ACC112 (cell line): ENCODE measurements around the gene GRIN2C.

Source experiments
- H2AFZ ChIP-seq: fragments of 200-600 bp; sonication (generic); one replicate; pipeline ENCODE4 v1.6.0; 2017; ENCODE audit warnings: antibody characterized with exemption, low read length; ENCODE audit not compliant: unreplicated experiment
- H3K27ac ChIP-seq: fragments of 200-600 bp; sonication (generic); 2 replicates; pipeline ENCODE4 v1.5.1; 2014; ENCODE audit warnings: low read depth, mild to moderate bottlenecking, antibody characterized with exemption, low read length, moderate library complexity
- H3K27me3 ChIP-seq: fragments of 200-600 bp; sonication (generic); 2 replicates; pipeline ENCODE4 v1.6.1; 2014; ENCODE audit warnings: mild to moderate bottlenecking, antibody characterized with exemption, low read length, moderate library complexity, mixed read lengths; ENCODE audit not compliant: insufficient read depth
- H3K36me3 ChIP-seq: fragments of 200-600 bp; sonication (generic); 2 replicates; pipeline ENCODE4 v1.6.1; 2016; ENCODE audit warnings: mild to moderate bottlenecking, antibody characterized with exemption, low read length, moderate library complexity, mixed read lengths; ENCODE audit not compliant: insufficient read depth
- H3K4me1 ChIP-seq: fragments of 200-600 bp; sonication (generic); one replicate; pipeline ENCODE4 v1.6.1; 2016; ENCODE audit warnings: low read length, mixed read lengths; ENCODE audit not compliant: insufficient read depth, unreplicated experiment, control insufficient read depth
- H3K4me3 ChIP-seq: fragments of 200-600 bp; sonication (generic); 2 replicates; pipeline ENCODE4 v1.5.1; 2014; ENCODE audit warnings: mild to moderate bottlenecking, low read depth, low read length
- H3K79me2 ChIP-seq: fragments of 200-600 bp; sonication (generic); one replicate; pipeline ENCODE4 v1.6.0; 2016; ENCODE audit warnings: low read length; ENCODE audit not compliant: control insufficient read depth, unreplicated experiment, insufficient read depth

Gene GRIN2C

GRCh38 chr17:74818291-74818938, 41.3 kb downstream of the GRIN2C start:
- H3K27ac ChIP-seq, result no peak overlapping the region
- H3K4me3 ChIP-seq, result no peak overlapping the region
- no peaks in the 10 kb centered on the region for H3K79me2 ChIP-seq
- H3K4me1 ChIP-seq, result no peaks in the 10 kb centered on the region
- no peaks in the 10 kb centered on the region for H3K36me3 ChIP-seq
- H2AFZ ChIP-seq, result no peak overlapping the region
- no peaks in the 10 kb centered on the region for H3K27me3 ChIP-seq

DNA sequence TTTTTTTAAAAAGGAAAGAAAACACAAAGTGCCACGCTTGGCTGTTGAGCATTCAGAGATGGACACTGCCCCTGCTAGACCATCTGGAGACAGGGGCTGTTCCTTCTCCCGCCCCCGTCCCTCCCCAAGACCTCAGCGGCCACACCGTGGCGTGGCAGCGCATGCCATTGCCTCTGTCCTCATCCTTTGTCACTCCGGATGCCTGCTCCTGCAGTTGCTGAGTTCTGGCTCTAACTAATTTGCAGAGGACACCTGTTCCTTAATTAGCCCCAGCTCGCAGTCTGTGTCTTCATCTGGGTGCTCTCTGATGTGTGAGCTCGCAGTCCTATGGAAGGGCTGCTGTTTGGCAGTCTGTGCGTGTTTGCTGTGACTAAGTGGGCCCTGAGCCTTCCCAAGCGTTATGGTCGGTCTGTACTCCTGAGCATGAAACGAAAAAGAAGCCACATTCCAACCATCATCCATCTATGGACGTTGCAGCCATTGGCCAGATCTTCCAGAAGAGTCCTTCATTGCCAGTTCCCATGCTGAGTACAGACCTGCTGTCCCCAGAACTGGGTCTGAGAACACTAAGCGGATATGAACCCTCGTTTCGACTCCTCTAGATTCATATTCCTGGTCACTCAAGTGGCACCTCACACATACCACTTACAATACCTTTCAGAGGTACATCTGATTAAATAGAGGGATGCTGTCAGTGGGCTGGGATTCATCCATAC, 42.6 kb downstream of the GRIN2C start:
- Histone ChIP-seq H2AFZ (no peak overlapping the region), H3K79me2 (no peaks in the 10 kb centered on the region), H3K36me3 (no peaks in the 10 kb centered on the region), H3K27me3 (no peaks in the 10 kb centered on the region), H3K4me1 (no peaks in the 10 kb centered on the region), H3K27ac (no peak overlapping the region), H3K4me3 (no peak overlapping the region)

- Histone ChIP-seq H2AFZ (no peak overlapping the region), H3K27me3 (no peaks in the 10 kb centered on the region), H3K4me1 (no peaks in the 10 kb centered on the region), H3K4me3 (no peak overlapping the region), H3K36me3 (no peaks in the 10 kb centered on the region), H3K79me2 (no peaks in the 10 kb centered on the region), H3K27ac (no peak overlapping the region)
These were observed 43.9 kb downstream of the GRIN2C start for GRCh38 chr17:74815550-74816370.

DNA sequence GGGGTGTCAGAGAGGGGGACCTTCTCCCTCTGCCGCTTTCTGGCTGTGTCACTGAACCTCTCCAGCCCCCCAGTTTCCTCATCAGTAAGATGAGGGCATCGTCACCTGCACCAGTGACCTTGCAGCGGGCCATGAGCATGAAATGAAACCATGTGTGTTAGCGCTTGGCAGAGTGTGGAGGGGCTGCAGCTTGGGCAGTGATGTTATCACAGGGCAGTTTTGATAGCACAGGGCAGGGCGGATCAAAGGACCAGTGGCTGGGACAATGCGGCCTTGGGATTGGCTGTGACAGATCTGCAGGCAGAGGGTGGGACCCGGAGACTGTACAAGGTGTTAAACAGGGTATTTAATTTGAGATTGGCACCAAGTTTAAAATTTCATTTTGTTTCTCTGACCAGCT, 44.6 kb downstream of the GRIN2C start:
- Histone ChIP-seq H3K79me2 (no peaks in the 10 kb centered on the region), H3K36me3 (no peaks in the 10 kb centered on the region), H3K4me3 (no peak overlapping the region), H3K27ac (no peak overlapping the region), H2AFZ (no peak overlapping the region), H3K27me3 (no peaks in the 10 kb centered on the region), H3K4me1 (no peaks in the 10 kb centered on the region)

DNA sequence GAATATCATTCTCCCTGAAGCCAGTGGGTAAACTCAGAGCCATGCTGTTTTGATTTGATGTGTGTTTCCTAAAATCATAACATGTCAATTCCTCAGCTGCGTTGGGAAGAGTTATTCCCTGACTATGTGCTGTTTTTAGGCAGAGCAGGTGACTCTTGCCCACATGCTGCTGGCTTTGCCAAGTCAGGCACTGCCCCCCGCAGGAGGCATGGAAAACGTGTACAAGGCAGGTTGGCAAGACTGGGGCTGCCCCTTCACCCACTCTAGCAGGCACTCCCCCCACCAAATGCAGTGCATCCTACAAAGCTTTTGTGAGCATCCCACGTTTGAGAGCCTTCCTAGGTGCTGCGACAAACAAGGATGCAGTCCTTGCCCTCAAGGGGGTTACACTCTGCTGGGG, 45.2 kb downstream of the GRIN2C start:
- H3K4me1 ChIP-seq, result no peaks in the 10 kb centered on the region
- no peaks in the 10 kb centered on the region for H3K79me2 ChIP-seq
- no peak overlapping the region for H3K27ac ChIP-seq
- H3K27me3 ChIP-seq, result no peaks in the 10 kb centered on the region
- H3K36me3 ChIP-seq, result no peaks in the 10 kb centered on the region
- H3K4me3 ChIP-seq, result no peak overlapping the region
- no peak overlapping the region for H2AFZ ChIP-seq

DNA sequence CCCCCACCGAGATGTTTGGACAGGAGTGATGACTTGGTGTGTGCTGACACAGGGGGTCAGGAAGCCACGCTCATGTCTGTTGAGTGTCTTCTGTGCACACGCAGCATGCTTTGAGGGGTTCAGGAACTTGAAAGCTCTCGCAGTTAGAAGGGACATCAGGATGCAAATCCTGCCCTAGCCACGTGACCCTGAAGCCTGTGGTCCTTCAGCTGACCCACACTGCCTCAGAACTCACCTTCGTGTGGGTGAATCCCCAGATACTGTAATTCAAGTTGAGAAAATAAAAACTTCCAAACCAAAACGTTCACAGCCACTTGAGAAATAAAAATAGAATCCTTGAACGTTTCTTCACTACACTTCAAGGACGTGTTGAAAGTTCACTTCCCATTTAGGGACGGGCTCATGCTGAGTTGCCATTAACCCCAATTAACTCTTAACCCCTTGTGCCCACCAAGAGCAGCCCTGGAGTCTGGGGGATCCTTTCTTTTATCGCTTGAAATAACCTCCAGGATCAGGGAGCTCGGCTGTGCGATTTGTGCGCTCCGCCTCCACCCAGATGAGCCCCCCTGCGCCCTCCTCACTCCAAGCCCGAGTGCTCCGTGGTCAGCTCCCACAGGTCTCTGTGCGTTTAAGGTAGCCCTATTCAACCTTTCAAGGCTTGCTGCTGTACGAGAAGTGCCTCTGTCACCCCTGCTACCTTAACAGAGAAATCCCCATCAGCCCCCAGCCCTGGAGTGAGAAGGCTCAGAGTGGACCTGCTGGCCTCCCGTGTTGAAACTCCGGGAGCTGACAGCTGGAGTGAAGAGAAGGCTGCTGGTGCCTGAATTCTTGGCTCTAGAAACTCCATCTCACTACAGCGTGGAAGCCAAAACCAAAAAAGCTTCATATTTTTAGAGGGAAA, 47.3 kb downstream of the GRIN2C start:
- Histone ChIP-seq H2AFZ (no peak overlapping the region), H3K4me1 (no peaks in the 10 kb centered on the region), H3K79me2 (no peaks in the 10 kb centered on the region), H3K4me3 (no peak overlapping the region), H3K27ac (no peak overlapping the region), H3K27me3 (no peaks in the 10 kb centered on the region), H3K36me3 (no peaks in the 10 kb centered on the region)

DNA sequence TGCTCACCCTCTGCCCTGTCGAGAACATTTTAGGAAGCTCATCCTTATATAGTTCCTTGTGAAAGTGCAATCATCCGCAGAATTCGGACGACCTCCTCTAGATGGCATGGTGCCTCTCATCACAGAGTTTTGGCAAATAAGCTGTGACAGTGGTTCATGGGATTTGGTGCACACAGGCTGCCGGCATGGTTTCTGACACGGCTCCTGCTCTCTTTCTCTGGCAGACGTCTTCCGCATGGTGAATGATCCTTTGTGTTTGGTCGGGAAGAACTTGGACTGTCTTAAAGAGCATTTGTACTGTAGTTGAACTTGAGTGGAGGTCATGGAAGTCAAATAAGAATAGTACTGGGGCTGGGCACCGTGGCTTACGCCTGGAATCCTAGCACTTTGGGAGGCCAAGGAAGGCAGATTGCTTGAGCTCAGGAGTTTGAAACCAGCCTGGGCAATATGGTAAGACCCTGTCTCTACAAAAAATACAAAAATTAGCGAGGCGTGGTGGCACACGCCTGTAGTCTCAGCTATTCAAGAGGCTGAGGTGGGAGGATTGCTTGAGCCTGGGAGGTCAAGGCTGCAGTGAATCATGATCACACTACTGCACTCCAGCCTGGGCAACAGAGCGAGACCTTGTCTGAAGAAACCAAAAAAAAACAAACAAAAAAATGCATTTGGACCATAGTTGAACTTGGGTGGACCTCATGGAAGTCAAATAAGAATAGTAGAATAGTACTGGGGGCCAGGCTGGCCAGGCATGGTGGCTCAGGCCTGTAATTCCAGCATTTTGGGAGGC, 48.8 kb downstream of the GRIN2C start:
- Histone ChIP-seq H3K4me3 (no peak overlapping the region), H3K36me3 (no peaks in the 10 kb centered on the region), H3K4me1 (no peaks in the 10 kb centered on the region), H3K79me2 (no peaks in the 10 kb centered on the region), H3K27me3 (no peaks in the 10 kb centered on the region), H2AFZ (no peak overlapping the region), H3K27ac (no peak overlapping the region)

DNA sequence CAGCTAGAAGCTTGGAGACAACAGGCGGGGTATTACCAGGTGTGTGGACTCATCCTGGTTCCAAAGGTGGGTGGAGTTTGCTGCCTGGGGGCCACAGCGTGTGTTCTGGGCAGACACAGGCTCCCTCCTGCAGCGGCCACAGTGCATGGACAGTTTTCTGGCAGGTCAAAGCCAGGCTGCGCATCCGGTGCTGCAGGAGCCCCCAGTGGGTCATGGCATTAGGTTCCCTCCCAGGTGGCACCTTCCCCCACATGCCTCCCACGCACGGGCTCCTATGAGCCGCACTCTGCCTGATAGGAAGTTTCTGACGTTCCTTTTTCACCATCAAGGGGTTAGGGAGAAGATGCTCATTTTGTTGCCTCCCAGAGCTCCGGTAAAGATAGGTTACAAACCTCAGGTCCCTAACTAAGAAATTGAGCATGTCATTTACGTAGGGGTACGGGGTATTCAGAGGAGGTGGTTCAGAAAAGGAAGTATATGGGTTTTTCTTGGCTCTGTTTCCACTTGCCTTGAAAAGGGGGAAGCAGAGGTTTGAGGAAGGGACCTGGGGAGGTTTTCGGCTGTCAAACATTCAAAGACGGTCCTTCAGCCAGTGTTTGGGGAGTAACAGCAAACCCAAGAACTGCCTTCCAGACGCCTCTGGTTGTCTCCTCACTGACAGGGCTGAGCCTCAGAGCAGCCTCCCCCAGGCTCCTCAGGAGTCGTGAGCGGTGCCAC, 50.8 kb downstream of the GRIN2C start:
- no peaks in the 10 kb centered on the region for H3K4me1 ChIP-seq
- no peak overlapping the region for H3K4me3 ChIP-seq
- no peaks in the 10 kb centered on the region for H3K27me3 ChIP-seq
- H2AFZ ChIP-seq, result no peak overlapping the region
- H3K27ac ChIP-seq, result no peak overlapping the region
- H3K79me2 ChIP-seq, result no peaks in the 10 kb centered on the region
- H3K36me3 ChIP-seq, result no peaks in the 10 kb centered on the region

GRCh38 chr17:74807925-74808324, 51.8 kb downstream of the GRIN2C start:
- Histone ChIP-seq H3K4me1 (no peaks in the 10 kb centered on the region), H3K27ac (no peak overlapping the region), H3K27me3 (no peaks in the 10 kb centered on the region), H3K79me2 (no peaks in the 10 kb centered on the region), H3K36me3 (no peaks in the 10 kb centered on the region), H3K4me3 (no peak overlapping the region), H2AFZ (no peak overlapping the region)
